SK-N-SH treated with all-trans-retinoic acid at 6 μM for 48 hours (cell line): ENCODE data around the gene TNK2.

Experiments
- ATAC-seq: fragments of 200-7000 bp; cut with Tn5 transposase; 3 replicates; pipeline ENCODE4 v1.9.1; 2020; ENCODE audit warnings: mild to moderate bottlenecking, moderate library complexity
- ARNTL ChIP-seq: fragments of 450-650 bp; formaldehyde crosslinking; IDR thresholded peaks from 2 replicates; pipeline ENCODE4 v1.5.0; 2020; ENCODE audit warnings: low read depth, mild to moderate bottlenecking, moderate library complexity, borderline replicate concordance
- BACH2 ChIP-seq: fragments of 250-450 bp; sonication (Bioruptor Pico); IDR thresholded peaks from 2 replicates; pipeline ENCODE4 v1.9.0; 2021; ENCODE audit warnings: mild to moderate bottlenecking, borderline replicate concordance
- CREB5 ChIP-seq: fragments of 250-450 bp; sonication (Bioruptor Pico); IDR thresholded peaks from 2 replicates; pipeline ENCODE4 v1.5.1; 2020; ENCODE audit warnings: low read depth, mild to moderate bottlenecking, moderate library complexity
- CSDC2 ChIP-seq: fragments of 250-450 bp; sonication (Bioruptor Pico); IDR thresholded peaks from 2 replicates; pipeline ENCODE4 v1.5.0; 2020; ENCODE audit warnings: mild to moderate bottlenecking, moderate library complexity
- CSRNP3 ChIP-seq: fragments of 250-450 bp; sonication (Bioruptor Pico); IDR thresholded peaks from 2 replicates; pipeline ENCODE4 v1.5.1; 2021; ENCODE audit warnings: mild to moderate bottlenecking, moderate library complexity
- ESRRG ChIP-seq: fragments of 250-450 bp; sonication (Bioruptor Pico); IDR thresholded peaks from 2 replicates; pipeline ENCODE4 v1.6.1; 2021; ENCODE audit warnings: mild to moderate bottlenecking
- GLIS3 ChIP-seq: fragments of 250-450 bp; sonication (Bioruptor Pico); IDR thresholded peaks from 2 replicates; pipeline ENCODE4 v1.5.0; 2020; ENCODE audit warnings: mild to moderate bottlenecking, moderate library complexity
- ISL1 ChIP-seq: fragments of 250-450 bp; sonication (Bioruptor Pico); IDR thresholded peaks from 2 replicates; pipeline ENCODE4 v2.1.2; 2022; ENCODE audit warnings: mild to moderate bottlenecking, moderate library complexity
- OSR1 ChIP-seq: fragments of 250-450 bp; sonication (Bioruptor Pico); IDR thresholded peaks from 2 replicates; pipeline ENCODE4 v1.8.0; 2022; ENCODE audit warnings: moderate library complexity, mild to moderate bottlenecking, inconsistent platforms
- PATZ1 ChIP-seq: fragments of 250-450 bp; sonication (Bioruptor Pico); IDR thresholded peaks from 2 replicates; pipeline ENCODE4 v1.8.0; 2020; ENCODE audit warnings: mild to moderate bottlenecking, moderate library complexity, borderline replicate concordance
- PPARA ChIP-seq: fragments of 250-450 bp; sonication (Bioruptor Pico); IDR thresholded peaks from 2 replicates; pipeline ENCODE4 v1.5.0; 2020; ENCODE audit warnings: mild to moderate bottlenecking, borderline replicate concordance
- SNAI2 ChIP-seq: fragments of 250-450 bp; sonication (Bioruptor Pico); IDR thresholded peaks from 2 replicates; pipeline ENCODE4 v1.5.0; 2020; ENCODE audit warnings: mild to moderate bottlenecking, moderate library complexity
- TCF4 ChIP-seq: fragments of 250-450 bp; sonication (Bioruptor Pico); IDR thresholded peaks from 2 replicates; pipeline ENCODE4 v1.8.0; 2021; ENCODE audit warnings: mild to moderate bottlenecking, moderate library complexity, borderline replicate concordance
- TOX ChIP-seq: fragments of 250-450 bp; sonication (Bioruptor Pico); IDR thresholded peaks from 2 replicates; pipeline ENCODE4 v1.8.0; 2021; ENCODE audit warnings: mild to moderate bottlenecking, moderate library complexity, borderline replicate concordance
- TSHZ2 ChIP-seq: fragments of 250-450 bp; sonication (Bioruptor Pico); IDR thresholded peaks from 2 replicates; pipeline ENCODE4 v1.5.0; 2020; ENCODE audit warnings: mild to moderate bottlenecking, moderate library complexity
- ZC3H10 ChIP-seq: fragments of 250-450 bp; sonication (Bioruptor Pico); IDR thresholded peaks from 2 replicates; pipeline ENCODE4 v1.5.1; 2021; ENCODE audit warnings: mild to moderate bottlenecking, moderate library complexity
- ZFP3 ChIP-seq: fragments of 250-450 bp; sonication (Bioruptor Pico); IDR thresholded peaks from 2 replicates; pipeline ENCODE4 v1.5.0; 2020; ENCODE audit warnings: mild to moderate bottlenecking, moderate library complexity
- ZFP30 ChIP-seq: fragments of 450-650 bp; formaldehyde crosslinking; IDR thresholded peaks from 2 replicates; pipeline ENCODE4 v1.5.0; 2022; ENCODE audit warnings: mild to moderate bottlenecking, moderate library complexity
- ZNF565 ChIP-seq: fragments of 450-650 bp; formaldehyde crosslinking; conservative IDR thresholded peaks from 2 replicates; pipeline ENCODE4 v1.5.0; 2020; ENCODE audit warnings: low read depth, mild to moderate bottlenecking, moderate library complexity
- ZNF70 ChIP-seq: fragments of 450-650 bp; formaldehyde crosslinking; IDR thresholded peaks from 2 replicates; pipeline ENCODE4 v1.5.0; 2020; ENCODE audit warnings: mild to moderate bottlenecking, moderate library complexity
- ZNF8 ChIP-seq: fragments of 450-650 bp; formaldehyde crosslinking; IDR thresholded peaks from 2 replicates; pipeline ENCODE4 v1.5.0; 2020; ENCODE audit warnings: mild to moderate bottlenecking, moderate library complexity
- TF ChIP-seq, protein P1 (sequence below): fragments of 250-450 bp; sonication (Bioruptor Pico); IDR thresholded peaks from 2 replicates; pipeline ENCODE4 v1.8.0; 2021; ENCODE audit warnings: low read depth, mild to moderate bottlenecking, moderate library complexity, borderline replicate concordance

TNK2 gene

GRCh38 chr3:195887670-195888069 lies 20.7 kb downstream of the TNK2 start:
- no peak for TF ChIP-seq OSR1
- TF ChIP-seq BACH2 (CRISPR knock-in tag), result no peak
- ATAC-seq, result no peak

DNA sequence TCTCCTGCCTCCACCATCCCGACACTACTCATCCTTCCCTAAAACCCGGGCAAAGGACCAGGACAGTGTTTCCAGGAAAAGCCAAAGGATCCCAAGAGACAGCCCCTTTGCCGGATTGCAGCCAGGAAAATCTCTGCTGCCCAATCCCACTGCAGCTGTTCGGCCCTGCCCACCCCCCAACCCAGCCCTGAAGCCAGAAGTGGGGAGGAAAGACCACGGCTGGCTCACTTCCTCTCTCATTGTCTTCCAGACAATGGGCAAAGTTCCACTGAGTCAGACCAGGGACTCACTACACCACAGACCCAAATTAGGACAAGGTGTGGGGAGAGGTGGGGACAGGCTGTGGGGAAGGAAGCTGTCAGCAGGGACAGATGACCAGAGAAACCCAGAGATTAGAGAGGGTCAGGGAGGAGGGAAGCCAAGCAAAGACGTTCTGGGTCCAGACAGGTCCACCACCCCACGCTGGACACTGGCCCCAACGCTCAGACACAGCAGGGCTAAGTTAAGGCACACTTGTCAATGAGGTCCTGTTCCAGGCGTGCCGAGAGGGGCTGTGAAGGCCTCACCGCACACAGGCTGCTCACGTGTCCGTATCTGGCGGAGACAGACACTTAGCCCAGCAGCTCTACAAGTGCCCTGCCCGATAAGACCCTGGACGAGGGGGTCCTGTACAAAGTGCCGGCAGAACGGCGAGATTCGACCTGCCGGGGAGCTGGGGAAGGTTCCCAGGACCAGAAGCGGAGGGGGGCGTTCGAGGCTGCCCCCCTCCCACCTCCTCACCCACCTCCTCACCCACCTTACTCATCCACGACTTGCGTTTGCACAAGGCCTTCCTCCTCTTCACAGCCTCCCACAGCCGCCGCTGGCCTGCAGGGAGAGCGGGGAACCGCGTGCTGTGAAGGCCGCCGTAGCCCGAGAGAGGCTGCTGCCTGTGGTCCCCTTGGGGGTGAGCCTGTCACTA lies 21.9 kb downstream of the TNK2 start:
- no peak; the same call in 1 of the 3 replicates for ATAC-seq
- TF ChIP-seq SNAI2 (CRISPR knock-in tag), result no peak
- TF ChIP-seq, protein P1, sequence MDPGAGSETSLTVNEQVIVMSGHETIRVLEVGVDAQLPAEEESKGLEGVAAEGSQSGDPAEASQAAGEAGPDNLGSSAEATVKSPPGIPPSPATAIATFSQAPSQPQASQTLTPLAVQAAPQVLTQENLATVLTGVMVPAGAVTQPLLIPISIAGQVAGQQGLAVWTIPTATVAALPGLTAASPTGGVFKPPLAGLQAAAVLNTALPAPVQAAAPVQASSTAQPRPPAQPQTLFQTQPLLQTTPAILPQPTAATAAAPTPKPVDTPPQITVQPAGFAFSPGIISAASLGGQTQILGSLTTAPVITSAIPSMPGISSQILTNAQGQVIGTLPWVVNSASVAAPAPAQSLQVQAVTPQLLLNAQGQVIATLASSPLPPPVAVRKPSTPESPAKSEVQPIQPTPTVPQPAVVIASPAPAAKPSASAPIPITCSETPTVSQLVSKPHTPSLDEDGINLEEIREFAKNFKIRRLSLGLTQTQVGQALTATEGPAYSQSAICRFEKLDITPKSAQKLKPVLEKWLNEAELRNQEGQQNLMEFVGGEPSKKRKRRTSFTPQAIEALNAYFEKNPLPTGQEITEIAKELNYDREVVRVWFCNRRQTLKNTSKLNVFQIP (CRISPR knock-in tag), result no peak
- no peak for TF ChIP-seq TSHZ2 (CRISPR knock-in tag)
- TF ChIP-seq ZC3H10 (CRISPR knock-in tag), result no peak
- no peak for TF ChIP-seq CSRNP3 (CRISPR knock-in tag)
- no peak for TF ChIP-seq OSR1
- no peak for TF ChIP-seq ESRRG
- TF ChIP-seq PPARA (CRISPR knock-in tag), result no peak
- no peak for TF ChIP-seq GLIS3 (CRISPR knock-in tag)
- TF ChIP-seq ZNF8 (CRISPR knock-in tag), result no peak
- TF ChIP-seq ZFP30 (CRISPR knock-in tag), result no peak
- TF ChIP-seq ZNF70, result no peak
- no peak for TF ChIP-seq CREB5
- TF ChIP-seq ARNTL, result no peak
- no peak for TF ChIP-seq TCF4 (CRISPR knock-in tag)
- TF ChIP-seq BACH2 (CRISPR knock-in tag), result no peak
- no peak for TF ChIP-seq TOX (CRISPR knock-in tag)
- TF ChIP-seq CSDC2 (CRISPR knock-in tag), result no peak

GRCh38 chr3:195885036-195885891 lies 23.1 kb downstream of the TNK2 start:
- TF ChIP-seq, protein P1 (CRISPR knock-in tag), result no peak
- TF ChIP-seq GLIS3 (CRISPR knock-in tag) (no peak), ISL1 (no peak), ZNF565 (CRISPR knock-in tag) (no peak), ESRRG (no peak), PATZ1 (CRISPR knock-in tag) (no peak), OSR1 (no peak), ZFP30 (CRISPR knock-in tag) (no peak), CSDC2 (CRISPR knock-in tag) (no peak), ZFP3 (CRISPR knock-in tag) (no peak), TCF4 (CRISPR knock-in tag) (no peak), SNAI2 (CRISPR knock-in tag) (no peak)
- ATAC-seq, result no peak
